ENCODE results near the gene CCDC57.

Gene CCDC57

DNA sequence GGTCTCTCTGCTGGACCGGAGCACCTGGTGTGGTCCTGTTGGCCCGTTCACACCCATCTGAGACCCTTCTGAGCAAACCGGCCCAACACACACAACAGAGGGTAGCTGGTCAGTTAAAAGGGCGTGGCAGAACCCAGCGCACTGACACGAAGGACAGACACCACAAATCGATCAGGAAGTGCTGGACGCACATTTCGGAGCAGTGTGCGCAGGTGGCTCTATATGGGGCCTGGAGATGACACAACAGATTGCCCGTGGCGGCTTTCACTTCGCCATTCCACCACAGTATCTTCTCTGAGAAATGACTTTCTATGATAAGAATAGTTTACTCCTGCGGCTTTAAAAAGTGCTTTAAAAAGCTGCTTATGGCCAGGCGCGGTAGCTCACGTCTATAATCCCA is 12.5 kb downstream of the CCDC57 start:
- no peaks in the 10 kb centered on the region for H3K9me3 ChIP-seq (ENCODE audit: control insufficient read depth, insufficient read depth, low read length)
- H3K79me2 ChIP-seq (ENCODE audit: control insufficient read depth, low read length), result no peaks in the 10 kb centered on the region
- no peaks in the 10 kb centered on the region for H3K9me2 ChIP-seq (replicated peaks; ENCODE audit: control insufficient read depth, low read length)
- no peaks in the 10 kb centered on the region for H3K4me1 ChIP-seq (ENCODE audit: control insufficient read depth, low read length)
- no peak overlapping the region for H3K4me2 ChIP-seq (ENCODE audit: low read length)
- no peak overlapping the region for H3K4me3 ChIP-seq (ENCODE audit: low read length)
- no peaks in the 10 kb centered on the region for H3K27me3 ChIP-seq (ENCODE audit: control insufficient read depth, low read length)
- no peaks in the 10 kb centered on the region for H4K20me1 ChIP-seq (ENCODE audit: control insufficient read depth, insufficient read depth, low read depth, low read length)
- no peak overlapping the region for H3K27ac ChIP-seq (ENCODE audit: low read depth, low read length)
- no peak for TF ChIP-seq CTCF (IDR thresholded peaks at IDR 0.05; ENCODE audit: low read depth, low read length, poor library complexity, severe bottlenecking)
- peaks cover under 1% of the 10 kb centered on the region; the same call in 1 of the 2 replicates for H3K36me3 ChIP-seq (ENCODE audit: control insufficient read depth, low read length)
- H3F3A ChIP-seq (ENCODE audit: control insufficient read depth, insufficient read depth), result no peaks in the 10 kb centered on the region

GRCh38 chr17:82199496-82199895 is 13.1 kb downstream of the CCDC57 start:
- no peak for TF ChIP-seq EZH2phosphoT487 (IDR thresholded peaks at IDR 0.05; ENCODE audit: borderline replicate concordance, low read length)
- TF ChIP-seq CTCF (IDR thresholded peaks at IDR 0.05; ENCODE audit: low read depth, low read length, poor library complexity, severe bottlenecking), result no peak
- Histone ChIP-seq H3K79me2 (ENCODE audit: control insufficient read depth, low read length) (no peaks in the 10 kb centered on the region), H3K36me3 (ENCODE audit: control insufficient read depth, low read length) (peaks cover 7% of the 10 kb centered on the region; the same call in 1 of the 2 replicates)

DNA sequence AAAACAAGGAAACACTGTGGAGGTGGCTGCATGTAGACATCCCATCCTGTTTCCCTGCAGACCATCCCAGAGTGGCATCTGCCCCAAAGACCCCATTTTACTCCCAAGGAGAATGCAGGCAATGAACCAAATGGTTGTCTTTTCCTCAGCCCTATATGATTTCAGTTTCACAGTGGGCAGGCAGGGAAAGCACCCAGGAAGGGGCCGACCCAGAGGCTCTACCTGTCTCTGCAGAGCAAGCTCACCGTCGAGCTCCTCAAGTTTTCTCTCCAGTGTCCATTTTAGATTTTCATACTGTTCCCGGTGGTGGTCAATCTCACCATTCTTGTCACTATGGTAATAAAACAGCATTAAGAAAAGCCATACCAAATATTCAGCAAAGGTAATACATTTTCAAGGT is 14.6 kb downstream of the CCDC57 start:
- no peak overlapping the region for H3K4me2 ChIP-seq (ENCODE audit: low read length)
- H3K9me3 ChIP-seq (ENCODE audit: control insufficient read depth, insufficient read depth, low read length), result no peaks in the 10 kb centered on the region
- H3K27ac ChIP-seq (ENCODE audit: low read depth, low read length), result no peak overlapping the region

More at GRCh38 chr17:82199496-82199895, 13.1 kb downstream of the CCDC57 start:
- H3K4me1 ChIP-seq (ENCODE audit: control insufficient read depth, low read length), result no peaks in the 10 kb centered on the region
- no peaks in the 10 kb centered on the region for H4K20me1 ChIP-seq (ENCODE audit: control insufficient read depth, insufficient read depth, low read depth, low read length)
- H3K4me3 ChIP-seq (ENCODE audit: low read length), result no peak overlapping the region
- no peaks in the 10 kb centered on the region for H3F3A ChIP-seq (ENCODE audit: control insufficient read depth, insufficient read depth)
- H3K27me3 ChIP-seq (ENCODE audit: control insufficient read depth, low read length), result no peaks in the 10 kb centered on the region
- no peak overlapping the region for H3K27ac ChIP-seq (ENCODE audit: low read depth, low read length)
- H3K4me2 ChIP-seq (ENCODE audit: low read length), result no peak overlapping the region
- no peaks in the 10 kb centered on the region for H3K9me2 ChIP-seq (replicated peaks; ENCODE audit: control insufficient read depth, low read length)
- no peaks in the 10 kb centered on the region for H3K9me3 ChIP-seq (ENCODE audit: control insufficient read depth, insufficient read depth, low read length)

More for the DNA sequence above, 14.6 kb downstream of the CCDC57 start:
- H3K79me2 ChIP-seq (ENCODE audit: control insufficient read depth, low read length), result no peaks in the 10 kb centered on the region
- no peaks in the 10 kb centered on the region for H3K9me2 ChIP-seq (replicated peaks; ENCODE audit: control insufficient read depth, low read length)
- no peaks in the 10 kb centered on the region for H4K20me1 ChIP-seq (ENCODE audit: control insufficient read depth, insufficient read depth, low read depth, low read length)
- H3F3A ChIP-seq (ENCODE audit: control insufficient read depth, insufficient read depth), result no peaks in the 10 kb centered on the region
- H3K4me3 ChIP-seq (ENCODE audit: low read length), result no peak overlapping the region
- H3K4me1 ChIP-seq (ENCODE audit: control insufficient read depth, low read length), result peaks cover 10% of the 10 kb centered on the region
- TF ChIP-seq CTCF (IDR thresholded peaks at IDR 0.05; ENCODE audit: low read depth, low read length, poor library complexity, severe bottlenecking) (no peak), EZH2phosphoT487 (IDR thresholded peaks at IDR 0.05; ENCODE audit: borderline replicate concordance, low read length) (no peak)
- H3K36me3 ChIP-seq (ENCODE audit: control insufficient read depth, low read length), result peaks cover 11% of the 10 kb centered on the region
- H3K27me3 ChIP-seq (ENCODE audit: control insufficient read depth, low read length), result no peaks in the 10 kb centered on the region
